Measurements from ENCODE around the gene SYT12.
"Not testable (repeated sequence)": the region's sequence is repeated elsewhere in the genome, so short reads cannot be mapped to it uniquely, and the experiment has no call there.

SYT12 gene

DNA sequence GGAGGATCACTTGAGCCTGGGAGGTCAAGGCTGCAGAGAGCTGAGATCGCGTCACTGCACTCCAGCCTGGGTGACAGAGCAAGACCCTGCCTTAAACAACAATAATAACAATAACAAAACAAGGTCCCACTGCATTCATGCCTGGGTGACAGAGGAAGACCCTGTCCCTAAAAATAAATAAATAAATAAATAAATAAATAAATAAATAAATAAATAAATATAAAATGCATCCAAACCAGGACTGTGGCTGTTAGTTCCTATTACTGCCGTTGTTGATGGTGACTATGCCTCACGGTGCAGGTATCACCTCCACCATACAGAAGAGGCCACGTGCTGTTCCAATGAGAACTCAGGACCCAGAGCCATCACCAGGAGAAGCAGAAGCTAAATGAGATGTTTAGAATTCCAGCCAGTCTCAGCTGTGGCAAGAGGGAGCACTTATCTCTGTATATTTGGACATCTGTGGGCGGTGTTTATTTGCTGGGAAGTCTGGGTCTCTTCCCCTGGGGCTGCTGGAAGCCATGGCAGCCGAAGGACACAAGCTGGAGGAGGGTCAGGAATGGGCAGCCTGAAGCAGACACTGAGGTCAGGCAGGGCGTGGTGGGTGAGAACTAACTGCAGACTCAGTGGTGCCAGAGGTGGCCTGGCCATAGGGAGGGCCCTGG is 26.2 kb upstream of the SYT12 start:
- DNase-seq (ENCODE audit: low read depth) = peak; percentile 20

DNA sequence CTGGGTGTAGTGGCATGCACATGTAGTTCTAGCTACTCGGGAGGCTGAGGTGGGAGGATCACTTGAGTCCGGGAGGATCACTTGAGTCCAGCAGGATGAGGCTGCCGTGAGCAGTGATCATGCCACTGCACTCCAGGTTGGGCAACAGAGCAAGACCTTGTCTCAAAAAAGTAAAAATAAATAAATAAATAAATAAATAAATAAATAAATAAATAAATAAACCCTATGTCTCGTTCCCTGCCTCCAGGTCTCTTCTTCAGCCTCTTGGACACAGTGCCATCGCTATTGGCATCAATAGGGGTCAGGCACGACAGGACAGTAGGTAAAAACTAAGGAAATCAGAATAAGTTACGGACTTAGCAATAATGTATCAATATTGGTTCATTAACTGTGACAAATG is 23.4 kb upstream of the SYT12 start:
- DNase-seq (ENCODE audit: low read depth) = no peak

DNA sequence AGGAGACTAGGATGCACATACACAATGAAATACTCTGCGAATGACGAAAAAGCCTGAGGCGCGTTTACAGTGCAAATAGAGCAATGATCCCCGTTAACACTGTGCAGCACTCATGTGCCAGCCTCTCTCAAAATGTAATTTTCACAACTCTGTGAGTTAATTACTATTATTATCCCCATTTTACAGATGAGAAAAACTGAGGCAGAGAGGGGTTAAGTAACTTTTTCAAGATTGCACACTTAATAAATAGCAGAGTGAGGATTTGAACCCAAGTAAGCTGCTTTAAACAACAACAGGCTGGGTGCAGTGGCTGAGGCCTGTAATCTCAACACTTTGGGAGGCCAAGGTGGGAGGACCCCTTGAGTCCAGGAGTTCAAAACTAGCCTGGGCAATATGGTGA is 21.6 kb upstream of the SYT12 start:
- DNase-seq (ENCODE audit: low read depth) = no peak

DNA sequence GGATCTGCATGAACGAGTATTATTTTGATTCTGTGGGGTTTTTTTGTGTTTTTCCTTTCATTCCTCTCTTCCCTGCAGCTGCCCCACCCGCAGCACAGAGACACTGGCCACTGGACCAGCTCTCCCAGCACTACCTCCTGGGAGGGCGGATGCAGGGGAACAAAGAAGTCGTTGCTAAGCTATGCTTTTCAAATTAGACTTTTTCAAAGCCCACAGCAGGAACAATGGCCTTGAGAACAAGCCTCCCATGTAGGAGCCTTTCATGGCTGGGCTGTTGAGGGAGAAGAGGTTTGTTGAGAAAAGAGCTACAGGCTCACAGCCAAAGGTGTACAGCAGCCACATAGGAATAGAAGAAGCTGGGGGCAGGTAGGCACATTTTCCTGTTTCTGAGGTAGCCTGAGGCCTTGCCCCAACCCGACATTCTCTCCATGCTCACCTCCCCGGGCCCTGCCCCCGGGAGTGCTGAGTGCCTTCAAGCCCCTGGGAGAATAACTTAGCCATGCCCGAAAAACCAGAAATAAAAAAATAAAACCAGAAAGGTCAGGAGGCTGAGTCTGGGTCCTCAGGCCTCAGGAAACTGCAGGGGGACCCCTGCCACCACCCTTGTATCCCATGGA is 20.5 kb upstream of the SYT12 start:
- DNase-seq (ENCODE audit: low read depth) = no peak

DNA sequence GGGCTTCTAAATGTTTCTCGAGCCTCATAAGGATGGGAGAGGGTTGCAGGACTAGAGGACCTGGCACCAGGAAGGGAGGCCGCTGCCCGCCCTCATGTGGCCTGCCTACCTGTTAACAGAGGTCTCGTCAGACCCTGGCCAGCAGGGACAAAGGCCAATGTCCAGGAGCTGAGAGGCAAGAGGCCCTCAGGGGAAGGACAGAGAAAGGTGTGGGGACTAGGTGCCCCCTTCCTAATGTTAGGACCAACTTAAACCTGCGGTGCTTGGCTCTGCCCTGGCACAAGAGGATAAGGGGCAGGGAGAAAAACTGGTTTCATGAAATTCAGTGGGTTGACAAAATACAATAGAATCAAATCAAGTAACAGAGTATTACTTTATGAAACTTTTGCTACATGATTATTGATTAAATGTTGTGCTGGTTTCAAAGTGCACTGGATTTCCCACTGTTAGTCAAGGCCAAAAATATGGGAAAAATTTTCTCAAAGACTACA is 20.0 kb upstream of the SYT12 start:
- no peak for DNase-seq (ENCODE audit: low read depth)

DNA sequence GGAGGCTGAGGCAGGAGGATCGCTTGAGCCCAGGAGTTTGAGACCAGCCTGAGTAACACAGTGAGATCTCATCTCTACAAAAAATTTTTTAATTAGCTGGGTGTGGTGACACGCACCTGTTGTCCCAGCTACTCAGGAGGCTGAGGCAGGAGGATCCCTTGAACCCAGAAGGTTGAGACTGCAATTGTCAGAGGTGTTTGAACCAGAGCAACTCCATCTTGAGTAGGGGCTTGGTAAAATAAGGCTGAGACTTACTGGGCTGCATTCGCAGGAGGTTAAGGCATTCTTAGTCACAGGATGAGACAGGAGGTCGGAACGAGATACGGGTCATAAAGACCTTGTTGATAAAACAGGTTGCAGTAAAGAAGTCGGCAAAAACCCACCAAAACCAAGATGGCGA is 17.7 kb upstream of the SYT12 start:
- not testable (repeated sequence) for DNase-seq (ENCODE audit: low read depth)

DNA sequence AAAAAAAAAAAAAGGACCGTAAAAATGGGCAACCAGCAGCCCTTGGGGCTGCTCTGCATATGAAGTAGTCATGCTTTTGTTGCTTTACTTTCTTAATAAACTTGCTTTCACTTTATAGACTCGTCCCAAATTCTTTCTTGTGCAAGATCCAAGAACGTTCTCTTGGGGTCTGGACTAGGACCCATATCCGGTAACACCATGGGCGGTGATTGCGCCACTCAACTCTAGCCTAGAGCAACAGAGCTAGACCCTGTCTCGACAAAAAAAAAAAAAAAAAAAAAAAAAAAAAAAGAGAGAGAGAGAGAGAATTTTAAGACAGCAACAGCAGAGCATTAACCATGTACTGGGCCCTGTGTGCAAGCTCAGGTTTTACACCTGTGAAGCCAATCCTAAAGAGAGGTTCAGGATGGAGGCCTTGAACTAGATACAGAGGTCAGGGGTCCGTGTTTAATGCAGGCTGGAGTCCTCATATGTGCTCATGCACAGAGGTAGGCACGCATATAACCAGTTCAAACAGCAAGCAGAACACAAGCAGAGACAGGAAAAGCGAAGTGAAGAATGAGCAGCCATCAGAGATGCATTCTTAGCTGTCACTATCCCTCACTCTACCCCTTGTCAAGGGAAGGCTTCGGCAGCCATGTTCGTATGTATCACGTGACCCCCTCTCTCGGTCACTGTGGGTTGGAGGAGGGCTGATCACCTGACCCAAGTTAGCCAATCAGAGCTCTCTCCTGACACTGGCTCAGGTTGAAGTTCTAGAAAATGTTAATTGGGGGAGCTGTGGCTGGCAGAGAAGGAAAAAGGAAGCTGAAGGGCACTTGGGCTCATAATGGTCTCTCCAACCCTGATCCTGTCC is 16.7 kb upstream of the SYT12 start:
- peak; percentile 51 for DNase-seq (ENCODE audit: low read depth)

DNA sequence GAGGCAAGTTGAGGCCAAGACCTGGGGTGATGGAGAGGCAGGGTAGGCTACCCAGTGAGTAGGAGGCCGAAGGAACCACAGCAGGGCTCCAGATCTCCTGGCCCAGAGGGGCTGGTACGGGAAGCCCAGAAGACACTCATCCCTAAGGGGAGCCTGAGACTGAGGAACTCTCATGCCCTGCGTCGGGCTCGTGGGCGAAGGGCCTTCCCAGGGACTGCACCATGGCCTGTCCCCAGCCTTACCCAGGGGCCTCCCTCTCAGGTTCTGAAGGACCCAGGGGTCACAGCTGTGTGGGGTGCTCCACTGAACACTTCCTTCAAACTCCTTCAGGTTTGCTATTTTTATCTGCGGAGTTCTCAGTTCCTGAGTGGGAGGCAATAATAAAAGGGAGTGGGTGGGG is 15.8 kb upstream of the SYT12 start:
- no peak for DNase-seq (ENCODE audit: low read depth)

DNA sequence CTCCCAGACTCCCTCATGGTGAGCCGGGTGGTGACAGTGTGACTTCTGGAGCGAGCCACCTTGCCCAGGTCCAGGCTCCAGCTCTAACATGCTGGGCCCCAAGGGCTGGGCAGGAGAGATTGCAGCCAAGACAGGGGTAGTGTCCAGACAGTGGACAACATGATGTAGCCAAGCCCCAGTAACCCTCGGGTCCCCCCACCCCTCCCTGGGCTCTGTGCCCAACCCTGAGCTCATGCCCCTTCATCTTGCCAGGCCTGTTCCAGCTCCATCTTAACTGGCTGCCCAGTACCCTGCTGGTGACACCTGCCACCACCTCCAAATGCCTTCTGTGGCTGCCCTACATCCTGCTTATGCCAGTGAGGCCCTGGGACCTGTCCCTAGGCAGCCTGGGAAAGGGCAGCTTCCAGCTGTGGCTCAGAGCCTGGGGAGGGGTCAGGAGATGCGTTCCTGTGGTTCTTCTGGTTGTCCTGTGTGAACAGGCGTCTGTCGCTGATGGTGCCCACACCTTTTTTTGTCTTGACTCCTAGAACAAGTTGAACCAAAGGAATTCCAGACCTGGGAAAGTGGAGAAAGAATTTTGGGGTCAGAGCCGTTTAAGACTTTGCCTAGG is 12.5 kb upstream of the SYT12 start:
- no peak for DNase-seq (ENCODE audit: low read depth)

DNA sequence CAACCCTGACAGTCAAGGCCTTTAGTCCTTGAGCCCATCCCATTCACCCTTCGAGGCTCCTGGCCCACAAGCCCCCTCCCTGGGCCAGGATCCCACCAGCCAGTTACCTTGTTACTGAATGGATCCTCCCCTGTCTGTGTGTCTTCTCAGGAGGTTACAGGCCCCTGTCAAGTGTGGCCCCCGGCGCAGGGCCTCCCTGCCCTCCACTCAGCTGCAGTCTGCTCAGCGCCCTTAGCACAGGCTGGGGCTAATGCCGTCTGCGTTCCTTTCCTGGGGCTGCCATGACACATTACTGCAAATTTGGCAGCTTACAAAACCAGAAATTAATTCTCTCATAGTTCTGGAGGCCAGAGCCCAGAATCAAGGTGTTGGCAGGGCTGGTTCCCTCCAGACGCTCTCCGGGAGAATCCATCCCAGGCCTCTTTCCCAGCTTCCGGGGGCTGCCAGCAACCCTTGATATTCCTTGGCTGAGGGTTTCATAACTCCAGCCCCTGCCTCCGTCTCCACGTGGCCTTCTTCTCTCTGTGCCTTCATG is 9.4 kb upstream of the SYT12 start:
- no peak for DNase-seq (ENCODE audit: low read depth)

DNA sequence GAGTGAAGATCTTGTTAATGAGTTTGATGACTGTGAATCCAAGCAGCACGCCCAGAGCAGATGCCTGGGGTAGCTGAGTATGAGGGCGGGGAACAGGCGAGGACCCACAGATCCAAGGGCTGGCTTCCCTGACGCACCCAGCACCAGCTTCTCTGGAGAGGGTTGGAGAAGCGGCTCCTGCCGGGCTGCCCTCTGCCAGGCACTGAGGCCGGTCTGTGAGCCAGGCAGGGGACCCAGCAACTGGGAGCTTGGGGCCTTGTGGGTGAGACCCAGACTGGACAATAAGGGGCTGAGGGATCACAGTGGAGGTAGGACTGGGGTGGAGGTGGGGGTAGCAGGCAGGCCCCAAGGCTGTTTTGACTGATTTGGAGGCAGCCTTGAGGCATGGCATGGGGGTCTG is 8.6 kb upstream of the SYT12 start:
- no peak for DNase-seq (ENCODE audit: low read depth)

DNA sequence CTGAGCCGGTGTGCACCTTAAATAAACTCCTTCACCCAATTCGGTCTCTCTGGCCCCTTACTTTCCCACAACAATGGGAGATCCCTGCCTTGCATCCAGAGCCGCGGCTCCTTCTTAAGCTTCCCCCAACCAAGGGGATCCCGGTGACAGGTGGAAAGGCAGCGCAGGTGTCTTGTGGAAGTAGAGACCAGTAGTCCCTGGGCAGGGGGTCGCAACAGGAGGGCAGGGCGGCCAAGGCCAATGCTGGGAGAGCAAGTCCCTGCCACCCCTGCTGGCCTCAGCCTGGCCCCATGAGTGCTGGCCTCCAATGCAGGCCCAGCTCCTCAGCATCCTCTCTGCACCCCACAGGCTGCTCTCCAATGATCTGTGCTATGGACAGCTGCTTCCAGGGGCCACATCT is 7.9 kb upstream of the SYT12 start:
- no peak for DNase-seq (ENCODE audit: low read depth)

DNA sequence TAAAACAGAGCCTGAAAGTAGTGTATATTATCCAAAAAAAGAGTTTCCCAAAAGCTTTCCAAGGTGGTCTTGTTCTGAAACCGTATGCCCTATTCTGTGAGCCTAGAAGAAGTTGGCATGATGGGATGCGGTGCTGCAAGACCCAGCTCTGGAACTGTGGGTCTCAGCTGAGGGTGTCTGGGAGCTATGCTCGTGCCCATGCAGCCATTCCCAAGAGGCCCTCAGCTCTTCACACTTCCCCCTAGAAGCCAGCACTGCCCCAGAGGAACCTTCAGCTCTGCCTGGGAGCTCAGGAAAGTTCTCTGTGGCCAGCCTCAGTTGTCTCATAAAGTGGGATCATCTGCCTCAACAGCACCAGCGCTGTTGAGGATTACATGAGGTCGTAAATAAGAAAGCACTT is 6.4 kb upstream of the SYT12 start:
- no peak for DNase-seq (ENCODE audit: low read depth)

DNA sequence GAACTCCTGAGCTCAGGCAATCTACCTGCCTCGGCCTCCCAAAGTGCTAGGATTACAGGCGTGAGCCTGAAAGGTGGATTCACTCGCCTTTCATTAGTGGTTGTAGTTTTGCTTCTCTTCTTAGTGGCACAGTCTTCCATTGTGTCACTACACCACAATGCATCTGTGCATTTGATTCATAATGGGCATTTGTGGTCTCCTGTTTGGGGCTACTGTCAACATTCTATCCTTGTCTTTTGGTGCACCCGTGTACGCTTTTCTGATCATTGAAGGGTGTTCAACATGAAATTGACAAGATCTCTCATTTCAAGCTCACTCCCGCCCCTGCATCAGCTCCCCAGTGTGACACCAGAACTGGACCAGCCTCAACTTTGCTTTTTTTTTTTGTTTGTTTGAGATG is 2.0 kb upstream of the SYT12 start:
- DNase-seq (ENCODE audit: low read depth) = no peak

DNA sequence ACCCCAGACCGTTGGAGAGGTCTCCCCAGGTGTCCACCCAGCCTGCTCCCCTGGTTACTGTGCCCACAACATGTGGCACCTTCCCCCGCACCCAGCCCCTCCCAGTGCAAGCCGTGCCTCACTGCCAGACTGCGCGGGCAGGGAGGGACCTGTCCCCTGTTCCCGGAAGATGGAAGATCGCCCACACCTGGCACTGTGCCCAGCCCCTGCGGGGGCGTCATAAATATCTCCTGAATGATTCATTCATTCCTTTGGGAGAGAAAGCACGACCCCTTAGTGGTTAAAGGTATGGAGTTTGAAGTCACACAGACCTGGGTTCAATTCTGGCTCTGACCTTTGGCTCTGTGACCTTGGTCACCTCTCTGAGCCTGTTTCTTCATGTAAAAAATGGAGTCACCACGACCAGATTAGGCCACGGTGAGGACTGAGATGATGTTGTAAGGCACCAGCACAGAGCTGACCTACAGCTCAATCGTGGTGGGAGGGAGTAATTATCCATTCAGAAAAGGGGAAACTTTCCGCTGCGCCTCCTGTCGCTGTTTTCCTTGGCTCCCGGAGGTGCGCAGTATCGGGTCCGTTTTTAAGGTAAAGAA is 497 bp upstream of the SYT12 start:
- no peak for DNase-seq (ENCODE audit: low read depth)

DNA sequence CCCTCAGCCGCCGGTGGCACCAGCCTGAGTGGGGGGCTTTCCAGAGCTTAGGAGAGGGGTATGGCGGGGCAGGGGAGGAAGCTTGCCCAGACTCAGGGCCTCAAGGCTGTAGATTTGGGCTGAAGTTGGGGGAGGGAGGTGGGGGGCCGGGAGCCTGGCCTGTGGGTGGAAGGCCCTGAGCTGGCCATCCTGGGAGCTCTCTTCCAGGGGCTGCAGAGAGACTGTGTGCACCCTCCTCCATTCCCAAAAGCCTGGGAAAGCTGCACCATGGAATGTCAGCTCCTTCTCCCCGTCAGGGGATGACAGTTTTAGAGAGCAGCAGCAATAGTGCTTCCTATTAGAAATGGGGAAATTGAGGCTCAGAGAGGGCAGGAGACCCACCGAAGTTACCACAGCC is 1.0 kb downstream of the SYT12 start:
- DNase-seq (ENCODE audit: low read depth) = no peak

DNA sequence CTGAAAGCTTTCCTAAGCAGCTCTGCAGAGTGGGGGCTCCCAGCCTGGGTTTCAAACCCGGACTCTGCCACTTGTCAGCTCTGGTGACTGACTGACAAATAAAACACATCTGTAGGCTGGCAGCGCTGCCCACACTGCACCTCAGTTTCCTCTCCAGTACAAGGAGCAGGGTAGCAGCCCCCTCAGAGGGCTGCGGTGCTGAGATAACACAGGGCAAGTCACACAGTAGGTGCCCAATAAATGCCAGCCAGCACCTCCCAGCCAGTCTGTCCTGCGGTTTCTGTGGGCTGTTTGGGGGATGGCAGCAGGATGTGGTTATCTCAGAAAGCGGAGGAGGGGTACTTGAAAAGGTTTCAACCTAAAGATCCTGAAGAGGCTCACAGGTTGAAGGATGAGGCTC is 1.5 kb downstream of the SYT12 start:
- DNase-seq (ENCODE audit: low read depth) = no peak

DNA sequence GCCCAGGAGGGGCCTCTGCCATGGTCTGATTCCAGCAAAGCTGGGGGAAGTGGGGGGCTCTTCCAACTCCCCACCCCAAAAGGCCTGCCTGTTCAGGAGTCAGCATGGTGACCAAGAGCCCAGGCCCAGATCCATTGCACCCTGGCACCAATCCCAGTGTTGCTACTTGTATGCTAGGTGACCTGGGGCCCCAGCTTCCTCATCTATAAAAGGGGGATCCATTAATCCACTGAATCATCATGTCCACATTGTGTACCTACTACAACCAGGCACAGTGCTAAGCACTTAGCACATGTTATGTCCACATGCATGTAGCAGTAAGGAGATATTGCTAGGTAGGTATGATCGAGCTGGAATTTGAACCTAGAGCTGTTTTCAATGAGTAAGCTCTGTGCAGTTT is 2.0 kb downstream of the SYT12 start:
- DNase-seq (ENCODE audit: low read depth) = no peak

DNA sequence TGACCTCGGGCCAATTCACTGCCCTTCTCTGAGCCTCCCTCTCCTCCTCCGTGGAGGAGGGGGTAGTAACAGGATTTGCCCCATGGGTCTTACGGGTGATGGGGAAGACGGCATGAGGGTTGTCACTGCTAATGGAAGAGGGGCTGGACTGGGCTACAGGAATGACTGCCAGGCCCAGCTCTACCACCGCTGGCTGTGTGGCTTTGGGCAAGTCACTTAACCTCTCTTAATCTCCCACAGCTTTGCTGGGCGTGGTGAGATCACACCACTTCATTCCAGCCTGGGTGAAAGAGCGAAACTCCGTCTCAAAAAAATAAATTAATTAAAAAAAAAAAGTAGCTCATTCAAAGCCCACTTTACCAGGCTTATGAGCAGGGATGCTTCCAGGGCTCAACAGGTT is 2.8 kb downstream of the SYT12 start:
- no peak for DNase-seq (ENCODE audit: low read depth)

DNA sequence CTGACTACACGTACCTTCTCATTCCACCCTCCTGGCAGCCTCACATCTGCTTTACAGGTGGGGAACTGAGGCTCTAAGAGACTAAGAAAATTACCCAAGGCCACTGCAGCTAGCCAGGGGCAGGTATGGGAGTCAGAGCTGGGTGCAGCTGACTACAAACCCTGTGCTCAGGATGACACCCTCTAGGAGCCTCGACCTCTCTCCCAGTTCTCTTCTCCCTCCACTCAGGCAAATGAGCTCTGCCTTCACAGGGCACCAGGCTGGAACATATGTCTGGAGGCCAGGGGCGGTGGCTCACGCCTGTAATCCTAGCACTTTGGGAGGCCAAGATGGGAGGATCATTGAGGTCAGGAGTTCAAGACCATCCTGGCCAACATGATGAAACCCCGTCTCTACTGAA is 4.0 kb downstream of the SYT12 start:
- no peak for DNase-seq (ENCODE audit: low read depth)

DNA sequence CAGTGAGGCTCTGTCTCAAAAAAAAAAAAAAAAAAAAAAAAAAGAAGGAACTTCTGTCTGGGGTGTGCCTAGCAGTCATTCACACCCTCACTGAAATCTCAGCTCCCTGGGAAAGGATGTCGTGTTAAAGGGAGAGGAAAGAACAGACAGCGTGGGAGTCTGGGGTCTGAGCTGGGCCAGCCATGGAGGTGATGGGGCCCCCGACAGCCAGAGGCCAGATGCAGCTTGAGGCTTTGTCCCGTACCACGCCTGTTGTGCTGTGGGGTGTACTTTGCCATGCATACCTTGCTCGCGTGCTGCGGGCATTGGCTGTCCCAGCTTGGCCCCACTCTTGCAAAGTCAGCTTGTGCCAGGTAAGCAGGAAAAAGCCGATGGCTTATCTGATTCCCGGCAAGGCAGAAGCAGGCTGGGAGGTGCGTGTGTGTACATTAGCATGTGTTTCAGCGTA is 4.6 kb downstream of the SYT12 start:
- no peak for DNase-seq (ENCODE audit: low read depth)

DNA sequence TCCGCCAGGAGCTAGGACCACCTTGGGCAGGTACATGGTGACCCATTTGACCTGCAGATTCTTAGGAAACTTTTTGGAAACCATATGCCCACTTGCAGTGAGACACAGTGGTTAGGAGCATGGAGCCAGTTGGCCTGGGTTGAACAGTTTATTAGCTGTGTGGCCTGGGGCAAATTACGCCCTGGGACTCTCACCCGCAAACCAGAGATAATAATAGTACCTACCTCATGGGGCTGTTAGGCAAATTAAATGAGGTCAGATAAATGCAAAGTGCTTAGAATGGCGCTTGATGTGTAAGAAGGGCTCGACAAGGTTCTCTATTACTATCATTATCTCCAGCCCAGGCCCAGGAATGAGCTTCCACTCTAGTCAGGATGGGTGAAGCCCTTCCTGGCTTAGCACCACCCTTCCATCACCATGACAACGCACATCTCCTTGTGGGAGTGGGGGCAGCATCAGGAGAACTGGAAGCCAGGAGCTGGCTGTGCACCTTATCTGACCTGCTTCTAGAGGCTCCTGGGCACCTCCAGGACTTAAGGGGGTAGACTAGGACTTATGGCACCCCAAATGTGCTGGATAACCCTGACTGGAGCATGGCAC is 5.1 kb downstream of the SYT12 start:
- no peak for DNase-seq (ENCODE audit: low read depth)
